DOHH2 (cell line): ENCODE results near the gene PIAS1.

Experiments used
- EZH2phosphoT487 ChIP-seq: fragments of 200-600 bp; sonication (generic); IDR thresholded peaks from 2 replicates; pipeline ENCODE4 v1.6.1; 2017; ENCODE audit warnings: borderline replicate concordance, mild to moderate bottlenecking, antibody characterized with exemption, low read length, moderate library complexity, mixed read lengths
- TF ChIP-seq, protein P1 (sequence below): fragments of 200-600 bp; sonication (generic); IDR thresholded peaks from one replicate; pipeline ENCODE4 v1.5.1; 2014; ENCODE audit warnings: antibody characterized with exemption, mild to moderate bottlenecking, low read depth, low read length; ENCODE audit not compliant: poor library complexity, severe bottlenecking

DNA sequence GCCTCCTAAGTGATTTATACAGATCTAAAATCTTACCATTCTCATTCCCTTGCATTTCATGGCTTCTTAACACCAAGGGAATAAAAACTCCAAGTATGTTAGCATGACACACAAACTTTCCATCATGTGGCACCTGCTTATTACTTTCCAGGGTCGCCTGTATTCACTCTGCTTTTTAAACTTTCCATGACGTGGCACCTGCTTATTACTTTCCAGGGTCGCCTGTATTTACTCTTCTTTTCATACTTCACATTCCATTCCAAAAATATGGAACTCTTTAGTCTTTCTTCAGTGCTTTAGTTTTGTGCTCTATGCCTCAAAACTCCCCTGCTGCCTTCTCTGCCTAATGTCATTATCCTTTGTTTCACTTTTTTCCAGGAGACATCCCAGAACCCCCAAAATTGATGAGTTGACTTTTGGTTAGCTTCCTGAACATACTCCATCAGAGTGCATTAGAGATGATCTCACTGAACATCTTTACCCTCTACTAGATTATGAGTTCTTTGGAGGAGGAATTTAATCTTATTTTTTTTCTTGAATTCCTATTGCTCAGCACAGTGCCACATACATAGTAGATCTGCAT is 104.0 kb downstream of the PIAS1 start:
- TF ChIP-seq, protein P1, sequence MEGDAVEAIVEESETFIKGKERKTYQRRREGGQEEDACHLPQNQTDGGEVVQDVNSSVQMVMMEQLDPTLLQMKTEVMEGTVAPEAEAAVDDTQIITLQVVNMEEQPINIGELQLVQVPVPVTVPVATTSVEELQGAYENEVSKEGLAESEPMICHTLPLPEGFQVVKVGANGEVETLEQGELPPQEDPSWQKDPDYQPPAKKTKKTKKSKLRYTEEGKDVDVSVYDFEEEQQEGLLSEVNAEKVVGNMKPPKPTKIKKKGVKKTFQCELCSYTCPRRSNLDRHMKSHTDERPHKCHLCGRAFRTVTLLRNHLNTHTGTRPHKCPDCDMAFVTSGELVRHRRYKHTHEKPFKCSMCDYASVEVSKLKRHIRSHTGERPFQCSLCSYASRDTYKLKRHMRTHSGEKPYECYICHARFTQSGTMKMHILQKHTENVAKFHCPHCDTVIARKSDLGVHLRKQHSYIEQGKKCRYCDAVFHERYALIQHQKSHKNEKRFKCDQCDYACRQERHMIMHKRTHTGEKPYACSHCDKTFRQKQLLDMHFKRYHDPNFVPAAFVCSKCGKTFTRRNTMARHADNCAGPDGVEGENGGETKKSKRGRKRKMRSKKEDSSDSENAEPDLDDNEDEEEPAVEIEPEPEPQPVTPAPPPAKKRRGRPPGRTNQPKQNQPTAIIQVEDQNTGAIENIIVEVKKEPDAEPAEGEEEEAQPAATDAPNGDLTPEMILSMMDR: no peak
- no peak for TF ChIP-seq EZH2phosphoT487
